H1 (cell line): ENCODE measurements around the gene LOXHD1. TPM values are rescaled to one million over a fixed set of nuclear protein-coding genes. Genes with fewer than 3 reads are reported as not detected.

Source experiments
- CTCF ChIA-PET: fragments of 300-600 bp; sonication (Branson Sonifier 250); formaldehyde crosslinking; loops from one replicate; lab custom pipeline; 2021; ENCODE audit not compliant: partially characterized antibody; lab: Charles Lee
- POLR2A ChIA-PET: fragments of 300-600 bp; sonication (Branson Sonifier 250); formaldehyde crosslinking; loops from one replicate; lab custom pipeline; 2021; ENCODE audit warnings: inconsistent platforms; ENCODE audit not compliant: partially characterized antibody; lab: Charles Lee
- DNase-seq, 2 experiments: peaks; one replicate each; pipeline versions ENCODE4 v3.0.0 to v3.0.0-alpha.2; 2010 to 2022; ENCODE audit warnings: low spot score in 2 of 2, low read depth in 1 of 2, mixed read lengths in 1 of 2
- FAIRE-seq: peaks from 2 replicates; lab custom pipeline; 2011; peaks lifted over from hg19 to GRCh38; lab: Jason Lieb, UNC
- H2AFZ ChIP-seq: 2 replicates; pipeline ENCODE4 v1.8.1; 2012; ENCODE audit warnings: low read length, inconsistent platforms
- H2AK5ac ChIP-seq: 2 replicates; pipeline ENCODE4 v1.6.1; 2013; ENCODE audit warnings: low read depth, low read length
- H2BK120ac ChIP-seq: replicated peaks from 2 replicates; pipeline ENCODE3; 2013; ENCODE audit warnings: low read depth, low read length, inconsistent platforms
- H2BK12ac ChIP-seq: 2 replicates; pipeline ENCODE4 v1.6.1; 2013; ENCODE audit warnings: low read depth, low read length
- H2BK15ac ChIP-seq: 2 replicates; pipeline ENCODE4 v1.6.1; 2013; ENCODE audit warnings: low read length
- H2BK20ac ChIP-seq: 2 replicates; pipeline ENCODE4 v1.6.1; 2013; ENCODE audit warnings: low read length
- H2BK5ac ChIP-seq: 2 replicates; pipeline ENCODE4 v1.6.1; 2013; ENCODE audit warnings: low read depth, low read length
- H3K14ac ChIP-seq: 2 replicates; pipeline ENCODE4 v1.6.1; 2013; ENCODE audit warnings: inconsistent platforms; ENCODE audit not compliant: insufficient read length
- H3K18ac ChIP-seq: 2 replicates; pipeline ENCODE4 v1.6.1; 2013; ENCODE audit warnings: low read length; ENCODE audit errors: extremely low read depth
- H3K23ac ChIP-seq: 2 replicates; pipeline ENCODE4 v1.6.1; 2013; ENCODE audit warnings: inconsistent platforms; ENCODE audit not compliant: insufficient read length
- H3K23me2 ChIP-seq: 2 replicates; pipeline ENCODE4 v1.6.1; 2013; ENCODE audit warnings: low read depth, low read length
- H3K27ac ChIP-seq: 2 replicates; pipeline ENCODE4 v1.6.1; 2011; ENCODE audit warnings: low read depth, low read length, inconsistent platforms
- H3K27me3 ChIP-seq, 4 experiments: replicated peaks in 1 of 4; 1 replicate in 1 of 4; 2 replicates in 3 of 4; pipeline versions ENCODE4 v1.6.1 to v1.8.1; 2011 to 2013; ENCODE audit warnings: low read length in 3 of 4, mild to moderate bottlenecking in 3 of 4, inconsistent platforms in 2 of 4, mixed read lengths in 2 of 4, moderate library complexity in 1 of 4; ENCODE audit not compliant: control insufficient read depth in 3 of 4, insufficient read depth in 3 of 4; ENCODE audit errors: extremely low read depth in 1 of 4
- H3K36me3 ChIP-seq, 4 experiments: 2 replicates each; pipeline versions ENCODE4 v1.6.1 to v1.8.1; 2011 to 2013; ENCODE audit warnings: mild to moderate bottlenecking in 4 of 4, low read length in 3 of 4, moderate library complexity in 2 of 4, control low read depth in 1 of 4, inconsistent platforms in 1 of 4; ENCODE audit not compliant: insufficient read depth in 4 of 4, control insufficient read depth in 2 of 4
- H3K4ac ChIP-seq: replicated peaks from 2 replicates; pipeline ENCODE3; 2013; ENCODE audit warnings: low read length, low read depth, mixed read lengths, inconsistent platforms; ENCODE audit not compliant: insufficient read length
- H3K4me1 ChIP-seq, 4 experiments: replicated peaks in 1 of 4; 1 replicate in 1 of 4; 2 replicates in 3 of 4; pipeline versions ENCODE4 v1.6.1 to v1.8.1; 2011 to 2013; ENCODE audit warnings: low read length in 3 of 4, inconsistent platforms in 2 of 4, mixed read lengths in 1 of 4; ENCODE audit not compliant: insufficient read depth in 4 of 4, control insufficient read depth in 3 of 4
- H3K4me2 ChIP-seq, 2 experiments: 2 replicates each; pipeline versions ENCODE4 v1.6.1 to v1.8.1; 2011 to 2013; ENCODE audit warnings: low read depth in 2 of 2, low read length in 2 of 2, control low read depth in 1 of 2, inconsistent platforms in 1 of 2, mild to moderate bottlenecking in 1 of 2; ENCODE audit not compliant: insufficient read depth in 1 of 2
- H3K4me3 ChIP-seq, 4 experiments: fragments of 200-600, 300-600 bp in 1 of 4; sonication (generic), shearing (Covaris generic), sonication (Bioruptor Twin) in 1 of 4; 2 replicates each; pipeline versions ENCODE4 v1.5.1 to v1.8.1; 2011 to 2016; ENCODE audit warnings: low read length in 4 of 4, low read depth in 3 of 4, control low read depth in 2 of 4, inconsistent platforms in 2 of 4, mild to moderate bottlenecking in 2 of 4, mixed read lengths in 1 of 4, moderate library complexity in 1 of 4; ENCODE audit not compliant: insufficient read depth in 2 of 4; ENCODE audit errors: extremely low read depth in 1 of 4
- H3K56ac ChIP-seq: replicated peaks from 2 replicates; pipeline ENCODE3; 2013; ENCODE audit warnings: low read depth, mild to moderate bottlenecking, mixed read lengths, low read length, inconsistent platforms; ENCODE audit not compliant: insufficient read length
- H3K79me1 ChIP-seq: 2 replicates; pipeline ENCODE4 v1.6.1; 2013; ENCODE audit warnings: low read depth, low read length, control low read depth
- H3K79me2 ChIP-seq, 2 experiments: 2 replicates each; pipeline versions ENCODE4 v1.6.1 to v1.8.1; 2012 to 2013; ENCODE audit warnings: low read length in 2 of 2, mild to moderate bottlenecking in 2 of 2, inconsistent platforms in 1 of 2; ENCODE audit not compliant: insufficient read depth in 2 of 2, control insufficient read depth in 1 of 2
- H3K9ac ChIP-seq, 4 experiments: replicated peaks in 1 of 4; 1 replicate in 1 of 4; 2 replicates in 3 of 4; pipeline versions ENCODE4 v1.6.1 to v1.8.1; 2011 to 2013; ENCODE audit warnings: low read depth in 3 of 4, low read length in 3 of 4, control low read depth in 2 of 4, mild to moderate bottlenecking in 2 of 4, moderate library complexity in 2 of 4, inconsistent platforms in 1 of 4; ENCODE audit errors: extremely low read depth in 1 of 4
- H3K9me3 ChIP-seq, 2 experiments: 2 replicates each; pipeline versions ENCODE4 v1.6.1 to v1.8.1; 2012 to 2013; ENCODE audit warnings: mild to moderate bottlenecking in 2 of 2, moderate library complexity in 2 of 2, control low read depth in 1 of 2, inconsistent platforms in 1 of 2, low read depth in 1 of 2, low read length in 1 of 2, mixed read lengths in 1 of 2; ENCODE audit not compliant: insufficient read depth in 2 of 2
- H4K20me1 ChIP-seq, 2 experiments: replicated peaks in 1 of 2; 2 replicates each; pipeline versions ENCODE3 to v1.8.1; 2011 to 2013; ENCODE audit warnings: inconsistent platforms in 2 of 2, low read length in 2 of 2, mild to moderate bottlenecking in 1 of 2; ENCODE audit not compliant: insufficient read depth in 2 of 2, control insufficient read depth in 1 of 2
- H4K5ac ChIP-seq: 2 replicates; pipeline ENCODE4 v1.6.1; 2013; ENCODE audit warnings: low read length, low read depth, mixed read lengths, inconsistent platforms; ENCODE audit not compliant: insufficient read length
- H4K8ac ChIP-seq: 2 replicates; pipeline ENCODE4 v1.8.0; 2013; ENCODE audit warnings: mild to moderate bottlenecking, moderate library complexity, low read length, inconsistent platforms; ENCODE audit not compliant: insufficient read depth; ENCODE audit errors: extremely low read depth
- H4K91ac ChIP-seq: replicated peaks from 2 replicates; pipeline ENCODE3; 2013; ENCODE audit warnings: low read length, mixed read lengths, inconsistent platforms; ENCODE audit not compliant: insufficient read length
- ASH2L ChIP-seq: fragments of 200-600, 300-600 bp; sonication (generic); IDR thresholded peaks from one replicate; pipeline ENCODE4 v1.7.1; 2017; ENCODE audit warnings: low read length
- BACH1 ChIP-seq: IDR thresholded peaks from 2 replicates; pipeline ENCODE4 v1.6.1; 2012; ENCODE audit warnings: low read length, improper control_type of control experiment
- BRCA1 ChIP-seq: IDR thresholded peaks from 2 replicates; pipeline ENCODE4 v1.6.1; 2012; ENCODE audit warnings: low read depth, low read length, improper control_type of control experiment
- CBX8 ChIP-seq: fragments of 300-800, 300-1000 bp; sonication (generic); IDR thresholded peaks from 2 replicates; pipeline ENCODE4 v1.7.1; 2016; ENCODE audit warnings: low read depth, low read length, borderline replicate concordance
- EGR1 ChIP-seq: IDR thresholded peaks from 2 replicates; pipeline ENCODE4 v1.6.1; 2011; ENCODE audit warnings: low read depth, low read length, borderline replicate concordance
- NRF1 ChIP-seq: IDR thresholded peaks from 2 replicates; pipeline ENCODE4 v1.6.1; 2011; ENCODE audit warnings: mild to moderate bottlenecking, low read depth, low read length, improper control_type of control experiment
- RAD21 ChIP-seq, 2 experiments: IDR thresholded peaks in 1 of 2; conservative IDR thresholded peaks in 1 of 2; 2 replicates each; pipeline ENCODE4 v1.6.1; 2011; ENCODE audit warnings: low read depth in 2 of 2, low read length in 2 of 2, improper control_type of control experiment in 1 of 2, inconsistent platforms in 1 of 2, mild to moderate bottlenecking in 1 of 2, moderate library complexity in 1 of 2
- RFX5 ChIP-seq: IDR thresholded peaks from 2 replicates; pipeline ENCODE4 v1.6.1; 2011; ENCODE audit warnings: low read depth, low read length, improper control_type of control experiment, borderline replicate concordance
- TAF1 ChIP-seq: IDR thresholded peaks from 2 replicates; pipeline ENCODE4 v1.6.1; 2011; ENCODE audit warnings: mild to moderate bottlenecking, low read depth, low read length
- WGBS, 2 experiments: shearing (Covaris generic) in 1 of 2; methylation state at CpG; one replicate each; pipeline versions ENCODE4 v1.1.6 to v1.1.7; 2013 to 2015; ENCODE audit warnings: low lambda C conversion rate in 2 of 2, mixed read lengths in 2 of 2, inconsistent platforms in 1 of 2, low coverage in 1 of 2, missing lambda C conversion rate in 1 of 2; ENCODE audit not compliant: insufficient replicate concordance in 2 of 2, insufficient coverage in 1 of 2, insufficient read length in 1 of 2; ENCODE audit errors: extremely low coverage in 1 of 2, missing lambda C conversion rate in 1 of 2; 5-methylcytosine and 5-hydroxymethylcytosine counted together
- polyA plus RNA-seq, 7 experiments: library from polyadenylated mRNA; depleted of rRNA in 3 of 7; stranded (reverse) in 5 of 7; unstranded in 2 of 7; fragments of >200 nt in 5 of 7; fragments of 200-250 nt in 2 of 7; gene quantifications; 1 replicate in 5 of 7; 2 replicates in 1 of 7; 4 replicates in 1 of 7; pipeline versions ENCODE4 v1.2.1 to v1.2.3, GENCODE V29; 2011 to 2013; ENCODE audit warnings: missing spikeins in 2 of 7, mixed read lengths in 2 of 7
- total RNA-seq: library from RNA; stranded (reverse); fragmentation: NEBNext Ultra II Directional; extraction: Animal tissue kit (Norgen Biotek cat#: 25700); gene quantifications from 2 replicates; pipeline ENCODE4 v1.2.1, GENCODE V29; 2021

LOXHD1 gene
- total and polyA plus RNA-seq, 2 of the 8 experiments (the other 6 are each of a cell fraction or from before 2014, with no cell fraction given) = 0.02 TPM; not detected in 1

DNA sequence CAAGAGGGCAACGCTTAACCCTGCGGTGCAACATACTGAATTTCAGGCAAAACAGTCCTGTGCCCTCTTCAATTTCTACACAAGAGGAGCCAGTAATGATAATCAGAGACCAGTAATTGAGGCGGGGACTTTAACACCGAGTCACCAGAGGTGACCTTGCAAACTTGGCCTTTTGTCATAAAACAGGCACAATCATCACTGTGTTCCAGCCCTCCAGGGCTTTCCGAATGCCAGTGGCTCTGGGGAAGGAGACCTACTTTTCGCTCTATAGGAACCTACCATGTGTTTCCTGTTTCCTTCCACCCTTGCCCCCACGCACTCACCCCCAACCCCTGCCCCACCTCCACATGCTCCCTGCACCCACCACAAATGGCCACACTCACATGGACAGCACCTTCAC is 47.2 kb upstream of the LOXHD1 start:
- Histone ChIP-seq H3K79me2 (no peaks in the 10 kb centered on the region), H3K36me3 (no peaks in the 10 kb centered on the region), H3K4me2 (no peak overlapping the region), H4K8ac (no peak overlapping the region), H2BK120ac (no peak overlapping the region), H3K79me1 (no peaks in the 10 kb centered on the region), H3K18ac (no peak overlapping the region), H2BK20ac (no peak overlapping the region), H2AK5ac (no peak overlapping the region), H3K27me3 (no peaks in the 10 kb centered on the region; a peak in 1 of 7 replicates), H2AFZ (no peak overlapping the region), H2BK5ac (no peak overlapping the region), H3K4me1 (peaks cover 0 to 6% (median 0%) of the 10 kb centered on the region in 4 experiments; a peak in 3 of 7 replicates), H3K23ac (no peak overlapping the region), H2BK12ac (no peak overlapping the region), H3K27ac (no peak overlapping the region), H2BK15ac (no peak overlapping the region), H3K4me3 (no peak overlapping the region), H4K5ac (no peak overlapping the region), H3K4ac (no peak overlapping the region), H3K14ac (no peak overlapping the region), H3K9ac (no peak overlapping the region), H3K23me2 (no peaks in the 10 kb centered on the region), H3K9me3 (no peaks in the 10 kb centered on the region), H4K20me1 (peaks cover 0 to 2% of the 10 kb centered on the region in 2 experiments), H3K56ac (no peak overlapping the region), H4K91ac (no peak overlapping the region)
- 93% methylated on average over 5 of the region's 7 CpGs; no CpG with 5 or more reads in 1 of the 2 experiments for WGBS, 2 experiments
- ChIA-PET POLR2A (interaction anchor here (1.4 kb wide), 1 partner anchor 10 kb away, joined by 4 read pairs; no protein-coding TSS in a partner anchor), CTCF (no interaction called here)
- DNase-seq = no peak
- no peak for FAIRE-seq
- no peak for TF ChIP-seq TAF1
- no peak for TF ChIP-seq BRCA1
- TF ChIP-seq BACH1 = no peak
- TF ChIP-seq RAD21 (IDR thresholded peaks at IDR 0.05 in 1 of 2, conservative IDR thresholded peaks at IDR 0.05 in 1 of 2; ENCODE audit: low read depth in 2 of 2, low read length in 2 of 2) = no peak
- TF ChIP-seq NRF1 = no peak
- TF ChIP-seq RFX5 = no peak
- TF ChIP-seq ASH2L = no peak
- TF ChIP-seq EGR1 = no peak
- TF ChIP-seq CBX8 = no peak
